ENCODE results near the gene KMT2C. TPM values are rescaled to one million over a fixed set of nuclear protein-coding genes. Genes with fewer than 3 reads are reported as not detected.
"Not testable (repeated sequence)": the region's sequence is repeated elsewhere in the genome, so short reads cannot be mapped to it uniquely, and the experiment has no call there.

Gene KMT2C
- polyA plus RNA-seq (2013, experiment 1 of 2; ENCODE audit: insufficient read length): 11.3 TPM
- polyA plus RNA-seq (2013, experiment 2 of 2; ENCODE audit: insufficient read length): 9.7 TPM

DNA sequence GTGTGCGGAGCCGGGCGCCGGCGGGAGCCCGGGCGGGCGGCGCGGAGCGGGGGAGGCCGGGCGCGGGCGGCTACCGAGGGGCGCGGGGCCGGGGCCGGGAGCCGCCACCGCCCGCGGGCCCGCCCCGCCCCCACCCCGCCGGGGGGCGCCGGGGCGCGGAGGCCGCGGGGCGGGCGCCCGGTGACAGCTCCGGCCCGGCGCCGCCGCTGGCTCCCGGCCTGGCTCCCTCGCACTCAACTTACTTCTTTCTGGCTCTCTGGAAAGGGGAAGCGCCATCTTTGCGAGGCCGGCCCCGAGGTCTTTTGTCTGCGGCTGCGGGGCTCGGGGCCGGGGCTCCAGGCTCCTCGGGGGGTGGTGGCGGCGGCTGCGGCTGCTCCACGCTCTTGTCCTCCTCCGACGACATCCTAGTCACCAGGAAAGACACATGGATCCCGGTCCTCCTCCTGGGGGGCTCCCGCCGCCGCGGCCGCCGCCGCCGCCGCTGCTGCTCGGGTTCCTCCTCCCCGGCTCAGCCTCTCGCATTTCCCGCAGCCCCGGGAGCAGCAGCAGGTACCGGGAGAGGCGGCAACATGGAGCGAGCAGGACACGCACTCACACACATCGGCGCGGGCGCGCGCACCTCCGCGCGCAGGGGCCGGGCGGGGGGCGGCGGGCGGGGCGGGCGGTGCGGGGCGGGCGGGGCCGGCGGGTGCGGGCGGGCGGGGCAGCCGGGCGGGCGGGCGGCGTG is at the start of gene KMT2C:
KMT2C (minus strand) TSS at position 620 of the 727 bp plus-strand sequence; CDS start at position 403, 217 bp downstream.
- DNase-seq: peak; percentile 58

DNA sequence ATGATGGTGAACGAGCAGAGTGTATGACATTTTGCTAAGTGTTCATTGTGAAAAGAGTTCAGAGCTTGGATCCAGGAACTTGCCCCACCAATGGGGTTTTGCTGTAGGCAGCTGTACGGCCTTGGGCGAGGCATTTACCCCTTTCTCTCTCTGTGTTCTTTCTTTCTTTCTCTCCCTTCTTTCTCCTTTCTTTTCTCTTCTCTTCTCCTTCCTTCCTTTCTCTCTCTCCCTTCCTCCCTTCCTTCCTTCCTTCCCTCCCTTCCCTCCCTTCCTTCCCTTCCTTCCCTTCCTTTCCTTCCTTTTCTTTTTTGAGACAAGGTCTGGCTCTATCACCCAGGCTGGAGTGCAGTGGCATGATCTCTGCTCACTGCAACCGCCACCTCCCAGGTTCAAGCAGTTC is 45.3 kb upstream of the KMT2C start:
- DNase-seq: no peak

DNA sequence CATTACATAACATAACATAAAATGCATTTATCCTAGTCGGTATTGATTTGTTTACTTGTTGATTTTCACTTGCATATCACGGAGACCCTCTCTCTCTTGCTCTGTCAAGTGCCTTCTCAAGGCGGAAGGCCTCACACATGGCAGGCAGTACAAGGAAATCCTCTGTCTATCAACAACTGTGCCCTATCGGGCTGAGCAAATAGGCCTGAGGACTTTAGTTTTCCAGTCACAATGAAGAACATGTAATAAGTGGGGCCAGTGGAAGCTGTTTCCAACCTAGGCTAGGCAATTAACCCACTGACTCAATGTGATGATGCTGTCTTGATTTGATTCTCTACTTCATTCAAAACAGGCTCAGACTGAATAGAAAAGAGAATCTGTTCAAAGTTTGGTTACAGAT is 44.9 kb upstream of the KMT2C start:
- no peak for DNase-seq

DNA sequence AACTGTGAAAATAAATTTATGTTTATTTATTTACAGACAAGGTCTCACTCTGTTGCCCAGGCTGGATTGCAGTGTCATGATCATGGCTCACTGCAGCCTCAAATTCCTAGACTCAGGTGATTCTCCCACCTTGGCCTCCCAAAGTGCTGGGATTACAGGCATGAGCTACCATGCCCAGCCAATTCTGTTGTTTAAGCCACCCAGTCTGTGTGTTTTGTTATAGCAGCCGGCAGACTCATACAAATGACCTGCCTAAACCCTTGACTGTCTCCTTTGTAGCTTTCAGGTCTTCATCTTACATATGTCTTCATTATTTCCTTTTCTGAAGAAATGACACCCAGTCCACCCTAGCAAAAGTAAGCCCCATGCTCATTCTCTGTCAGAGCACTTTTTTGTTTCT is 43.8 kb upstream of the KMT2C start:
- no peak for DNase-seq

DNA sequence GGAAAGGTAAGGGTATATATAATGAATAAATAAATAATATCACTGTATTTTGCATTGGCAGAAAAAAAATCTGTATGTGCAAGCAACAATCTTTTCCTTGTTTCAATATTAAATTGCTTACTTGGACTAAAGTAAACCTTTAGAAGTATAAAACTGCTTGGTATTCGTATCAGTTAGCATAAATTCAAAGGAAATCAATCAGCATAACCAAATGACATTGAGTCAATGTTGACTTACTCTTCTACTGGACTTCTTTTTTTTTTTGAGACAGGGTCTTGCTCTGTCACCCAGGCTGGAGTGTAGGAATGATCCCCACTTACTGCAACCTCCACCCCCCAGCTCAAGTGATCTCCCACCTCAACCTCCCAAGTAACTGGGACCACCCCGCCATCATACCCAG is 42.3 kb upstream of the KMT2C start:
- no peak for DNase-seq

DNA sequence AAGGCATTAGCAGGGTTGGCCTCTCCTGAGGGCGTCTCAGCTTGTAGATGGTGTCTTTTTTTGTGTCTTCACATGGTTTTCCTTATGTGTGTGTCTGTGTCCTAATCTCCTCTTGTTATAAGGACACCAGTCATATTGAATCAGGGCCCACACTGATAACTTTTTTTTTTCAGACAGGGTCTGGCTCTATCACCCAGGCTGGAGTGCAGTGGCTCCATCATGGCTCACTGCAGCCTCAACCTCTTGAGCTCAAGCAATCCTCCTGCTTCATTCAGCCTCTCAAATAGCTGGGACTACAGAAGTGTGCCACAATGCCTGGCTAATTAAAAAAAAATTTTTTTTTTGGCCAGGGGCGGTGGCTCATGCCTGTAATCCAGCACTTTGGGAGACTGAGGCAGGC is 41.3 kb upstream of the KMT2C start:
- DNase-seq: no peak

DNA sequence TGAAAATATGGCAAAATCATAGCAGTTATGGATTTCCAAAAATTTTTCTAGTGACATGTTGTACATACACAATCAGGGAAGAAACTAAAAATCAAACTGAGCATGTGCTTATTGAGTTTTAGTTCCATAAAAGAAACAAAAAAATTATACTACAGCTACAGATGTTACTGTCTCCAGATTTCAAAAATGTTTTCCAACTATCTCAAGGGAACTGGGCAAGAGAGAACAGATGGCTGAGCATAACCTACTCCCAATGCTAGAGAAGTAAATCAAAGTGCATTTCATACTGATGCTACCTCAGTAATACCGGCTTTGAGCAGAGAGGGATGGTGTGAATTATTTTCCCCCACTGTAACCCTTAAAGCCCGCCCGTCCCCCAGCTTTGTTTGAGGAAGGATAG is 40.7 kb upstream of the KMT2C start:
- DNase-seq: no peak

DNA sequence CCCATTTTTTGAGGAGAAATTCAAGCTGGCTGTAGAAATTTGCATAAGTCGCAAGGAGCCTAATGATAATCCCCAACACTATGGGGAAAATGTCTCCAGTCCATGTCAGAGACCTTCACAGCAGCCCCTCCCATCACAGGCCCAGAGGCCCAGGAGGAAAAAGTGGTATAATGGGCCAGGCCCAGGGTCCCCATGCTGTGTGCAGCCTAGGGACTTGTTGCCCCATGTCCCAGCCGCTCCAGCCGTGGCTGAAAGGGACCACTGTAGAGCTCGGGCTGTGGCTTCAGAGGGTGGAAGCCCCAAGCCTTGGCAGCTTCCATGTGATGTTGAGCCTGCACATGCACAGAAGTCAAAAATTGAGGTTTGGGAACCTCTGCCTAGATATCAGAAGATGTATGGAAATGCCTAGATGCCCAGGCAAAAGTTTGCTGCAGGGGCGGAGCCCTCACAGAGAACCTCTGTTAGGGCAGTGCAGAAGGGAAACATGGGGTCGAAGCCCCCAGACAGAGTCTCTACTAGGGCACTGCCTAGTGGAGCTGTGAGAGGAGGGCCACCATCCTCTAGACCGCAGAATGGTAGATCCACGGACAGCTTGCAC is 35.3 kb upstream of the KMT2C start:
- DNase-seq: not testable (repeated sequence)

DNA sequence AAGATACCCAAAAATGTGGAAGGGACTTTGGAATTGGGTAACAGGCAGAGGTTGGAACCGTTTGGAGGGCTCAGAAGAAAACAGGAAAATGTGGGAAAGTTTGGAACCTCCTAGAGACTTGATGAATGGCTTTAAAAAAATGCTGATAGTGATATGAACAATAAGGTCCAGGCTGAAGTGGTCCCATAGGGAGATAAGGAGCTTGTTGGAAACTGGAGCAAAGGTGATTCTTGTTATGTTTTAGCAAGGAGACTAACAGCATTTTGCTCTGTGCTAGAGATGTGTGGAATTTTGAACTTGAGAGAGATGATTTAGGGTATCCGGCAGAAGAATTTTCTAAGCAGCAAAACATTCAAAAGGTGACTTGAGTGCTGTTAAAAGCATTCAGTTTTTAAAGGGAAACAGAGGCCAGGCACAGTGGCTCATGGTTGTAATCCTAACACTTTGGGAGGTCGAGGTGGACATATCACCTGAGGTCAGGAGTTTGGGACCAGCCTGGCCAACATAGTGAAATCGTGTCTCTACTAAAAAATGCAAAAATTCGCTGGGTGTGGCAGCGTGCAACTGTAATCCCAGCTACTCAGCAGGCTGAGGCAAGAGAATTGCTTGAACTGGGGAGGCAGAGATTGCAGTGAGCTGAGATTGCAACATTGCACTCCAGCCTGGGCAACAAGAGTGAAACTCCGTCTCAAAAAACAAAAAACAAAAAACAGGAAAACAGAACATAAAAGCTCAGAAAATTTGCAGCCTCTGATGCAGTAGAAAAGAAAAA is 34.6 kb upstream of the KMT2C start:
- DNase-seq: not testable (repeated sequence)

DNA sequence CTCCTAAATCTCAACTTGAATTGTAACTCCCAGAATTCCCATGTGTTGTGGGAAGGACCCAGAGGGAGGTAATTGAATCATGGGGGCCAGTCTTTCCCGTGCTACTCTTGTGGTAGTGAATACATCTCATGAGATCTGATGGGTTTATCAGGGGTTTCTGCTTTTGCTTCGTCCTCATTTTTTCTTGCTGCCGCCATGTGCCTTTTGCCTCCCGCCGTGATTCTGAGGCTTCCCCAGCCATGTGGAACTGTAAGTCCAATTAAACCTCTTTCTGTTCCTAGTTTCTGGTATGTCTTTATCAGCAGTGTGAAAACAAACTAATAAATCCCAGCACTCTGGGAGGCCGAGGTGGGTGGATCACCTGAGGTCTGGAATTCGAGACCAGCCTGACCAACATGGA is 33.8 kb upstream of the KMT2C start:
- DNase-seq: not testable (repeated sequence)

DNA sequence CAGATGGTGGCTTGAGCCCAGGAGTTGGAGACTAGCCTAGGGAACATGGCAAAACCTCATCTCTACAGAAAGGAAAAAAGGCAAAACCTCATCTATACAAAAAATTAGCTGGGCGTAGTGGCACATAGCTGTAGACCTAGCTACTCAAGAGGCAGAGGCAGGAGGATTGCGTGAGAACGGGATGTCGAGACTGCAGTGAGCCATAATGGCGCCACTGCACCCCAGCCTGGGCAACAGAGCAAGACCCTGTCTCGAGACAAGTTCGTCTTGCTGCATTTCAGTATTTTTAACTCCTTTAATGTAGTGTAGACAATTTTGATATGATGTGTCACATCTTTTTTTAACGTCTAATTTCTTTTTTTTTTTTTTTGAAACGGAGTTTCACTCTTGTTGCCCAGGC is 31.4 kb upstream of the KMT2C start:
- no peak for DNase-seq

DNA sequence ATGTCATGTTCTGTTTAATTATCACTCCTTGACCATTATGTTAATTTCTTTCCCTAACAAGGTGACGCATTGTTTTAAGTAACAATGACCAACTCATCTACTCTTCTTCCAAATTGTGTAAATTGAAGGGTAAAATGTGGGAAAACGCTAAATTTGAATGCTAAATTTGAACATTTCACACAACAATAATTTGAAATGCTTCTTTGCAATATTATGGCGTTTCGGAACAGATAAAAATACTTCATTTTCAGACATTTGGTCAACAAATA is 29.2 kb upstream of the KMT2C start:
- no peak for DNase-seq

DNA sequence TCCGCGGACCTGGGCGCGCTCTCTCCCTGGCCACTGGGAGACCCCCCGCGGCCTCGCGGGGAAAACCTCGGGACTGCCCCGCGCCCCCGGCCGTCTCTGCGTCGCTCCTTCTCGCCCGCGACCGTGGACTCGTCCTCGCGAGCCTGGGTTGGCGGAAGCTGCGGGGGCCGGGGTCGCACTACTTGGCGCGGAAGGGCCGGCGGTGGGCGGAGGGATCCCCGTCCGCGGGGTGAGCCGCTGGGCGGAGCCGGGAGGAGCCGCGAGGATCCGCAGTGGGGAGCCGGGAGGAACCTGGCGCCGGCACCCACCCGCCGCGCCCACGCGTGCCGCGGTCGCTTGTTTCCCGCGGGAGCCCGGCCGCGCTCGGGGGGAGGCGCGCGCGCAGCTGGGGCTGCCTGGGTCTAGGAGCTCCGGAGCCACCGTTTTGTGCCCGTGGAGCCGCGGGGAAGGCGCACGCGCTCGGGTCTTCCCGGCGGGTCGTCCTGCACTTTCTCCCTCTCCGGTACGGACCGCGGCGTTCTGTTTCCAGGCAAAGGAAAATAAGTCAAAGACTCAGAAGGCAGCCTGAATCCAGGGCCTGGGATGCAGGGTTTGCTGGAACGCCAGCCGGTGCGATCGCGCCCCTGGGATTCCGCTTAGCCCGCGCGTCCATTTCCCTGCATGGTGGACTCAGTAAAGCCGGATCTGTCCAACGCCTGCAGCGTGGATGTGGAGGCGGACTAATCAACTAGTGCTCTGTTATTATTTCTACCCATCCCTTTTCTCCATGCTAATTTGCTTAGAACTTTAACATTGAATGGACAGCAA is 28.7 kb upstream of the KMT2C start:
- DNase-seq: peak; percentile 77

DNA sequence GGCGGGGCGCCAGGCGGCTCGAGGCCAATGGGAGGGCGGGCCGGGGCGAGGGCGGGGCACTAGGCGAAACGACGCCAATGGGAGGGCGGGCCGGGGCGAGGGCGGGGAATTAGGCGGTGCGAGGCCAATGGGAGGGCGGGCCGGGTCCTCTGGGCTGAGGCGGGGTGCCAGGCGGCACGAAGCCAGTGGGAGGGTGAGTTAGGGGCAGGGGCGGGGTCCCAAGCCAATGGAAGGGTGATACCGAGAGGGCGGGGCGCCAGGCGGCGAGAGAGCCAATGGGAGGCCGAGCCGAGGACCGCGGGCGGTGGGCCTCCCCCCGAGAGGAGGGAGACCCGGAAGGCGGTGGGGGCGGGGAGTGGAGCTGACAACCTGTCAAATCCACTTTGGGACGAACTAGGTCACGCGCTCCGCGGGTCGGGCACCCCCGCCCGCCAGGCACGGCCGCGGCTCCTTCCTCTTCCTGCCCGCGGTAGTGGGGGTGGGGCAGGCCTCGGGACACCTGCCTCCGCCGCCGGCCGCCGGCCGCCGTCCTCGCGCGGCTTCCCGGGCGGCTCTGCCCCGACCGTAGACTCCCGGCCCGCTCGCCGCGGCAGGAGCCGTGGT is 28.0 kb upstream of the KMT2C start:
- peak; percentile 99 for DNase-seq

DNA sequence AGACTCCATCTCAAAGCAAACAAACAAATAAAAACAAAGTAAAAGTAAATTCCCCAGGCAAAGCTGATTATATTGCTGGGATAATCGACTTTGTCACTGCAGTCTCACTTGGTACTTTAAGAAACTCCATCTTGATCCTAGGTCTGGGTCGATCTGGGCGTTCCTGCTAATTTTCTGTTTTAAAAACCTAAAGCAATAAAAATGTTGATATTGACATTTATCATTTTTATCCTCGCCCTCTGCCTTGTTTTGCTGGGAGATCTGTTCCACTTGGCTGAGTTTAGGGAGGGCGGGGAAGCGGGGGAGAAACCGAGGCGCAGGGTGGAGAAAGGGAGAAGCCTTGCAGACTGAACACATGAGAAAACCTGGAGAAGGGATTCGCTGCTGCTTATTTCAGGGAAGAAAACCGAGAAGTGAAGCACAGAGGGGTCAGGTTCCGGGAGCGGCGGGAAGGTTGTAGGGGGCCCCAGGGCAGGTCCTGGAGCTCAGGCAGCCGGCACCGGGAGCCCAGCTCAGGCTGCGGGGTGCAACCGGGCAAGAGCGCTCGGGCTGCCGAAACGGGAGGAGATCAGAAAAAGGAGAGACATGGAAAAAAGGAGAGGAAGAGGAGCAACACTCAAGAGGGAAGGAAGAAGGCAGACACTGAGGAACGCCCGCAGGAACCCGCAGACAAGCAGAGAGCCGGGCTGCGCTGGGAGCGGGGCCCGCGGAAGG is 27.3 kb upstream of the KMT2C start:
- peak; percentile 63 for DNase-seq

DNA sequence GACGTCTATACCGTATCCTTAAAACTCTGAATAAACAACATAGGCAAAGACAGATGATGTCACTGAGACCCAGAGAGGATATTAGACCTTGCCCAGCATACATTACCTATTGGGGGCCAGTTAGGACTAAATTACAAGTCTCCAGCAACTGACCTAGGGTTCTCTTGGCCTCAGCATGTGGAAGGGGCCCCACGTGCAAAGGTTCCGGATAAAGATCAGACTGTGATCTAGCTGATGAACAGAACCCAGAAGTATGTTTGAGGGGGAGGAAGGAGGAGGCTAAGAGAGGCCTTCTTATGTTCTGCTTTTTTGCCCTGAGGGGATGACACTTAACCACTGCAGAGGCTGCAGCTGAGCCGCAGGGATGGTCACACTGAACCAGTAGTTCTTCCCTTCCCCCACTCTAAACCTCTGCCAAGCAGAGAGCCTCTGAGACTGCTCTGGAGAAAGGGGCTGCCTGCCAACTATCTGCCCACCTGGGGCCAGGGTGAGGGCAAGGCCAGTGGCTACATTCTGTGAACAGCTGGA is 24.0 kb upstream of the KMT2C start:
- no peak for DNase-seq

DNA sequence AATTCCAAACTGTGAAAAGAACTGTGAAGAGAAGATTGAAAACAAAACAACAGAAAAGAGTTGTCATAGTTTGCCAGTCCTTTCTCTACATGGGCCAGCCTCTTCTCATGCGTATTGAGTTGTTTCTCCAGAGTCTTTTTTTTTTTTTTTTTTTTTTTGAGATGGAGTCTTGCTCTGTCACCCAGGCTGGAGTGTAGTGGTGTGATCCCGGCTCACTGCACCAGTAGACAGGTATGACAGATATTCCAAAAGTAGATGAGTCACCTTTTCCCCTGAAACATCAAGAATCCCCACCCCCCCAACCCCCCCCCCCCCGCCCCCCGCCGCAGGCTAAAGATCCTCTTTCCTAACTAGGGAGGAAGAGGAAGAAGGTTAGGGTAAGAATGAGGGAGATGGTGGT is 15.6 kb upstream of the KMT2C start:
- DNase-seq: no peak

DNA sequence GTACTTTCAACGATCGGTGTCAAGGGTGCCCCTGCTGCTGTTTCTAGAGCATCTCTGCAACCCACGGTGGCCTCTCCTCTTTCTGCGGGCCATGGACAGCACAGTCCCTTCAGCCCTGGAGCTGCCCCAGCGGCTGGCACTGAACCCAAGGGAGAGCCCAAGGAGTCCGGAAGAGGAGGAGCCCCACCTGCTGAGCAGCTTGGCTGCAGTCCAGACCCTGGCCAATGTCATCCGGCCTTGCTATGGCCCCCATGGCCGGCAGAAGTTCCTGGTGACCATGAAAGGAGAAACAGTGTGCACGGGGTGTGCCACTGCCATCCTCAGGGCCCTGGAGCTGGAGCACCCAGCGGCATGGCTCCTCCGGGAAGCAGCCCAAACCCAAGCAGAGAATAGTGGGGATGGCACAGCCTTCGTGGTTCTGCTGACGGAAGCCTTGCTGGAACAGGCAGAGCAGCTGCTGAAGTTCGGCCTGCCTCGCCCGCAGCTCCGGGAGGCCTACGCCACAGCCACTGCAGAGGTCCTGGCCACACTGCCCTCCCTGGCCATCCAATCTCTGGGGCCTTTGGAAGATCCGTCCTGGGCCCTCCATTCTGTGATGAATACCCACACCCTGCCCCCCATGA is 9.7 kb upstream of the KMT2C start:
- DNase-seq: not testable (repeated sequence)

DNA sequence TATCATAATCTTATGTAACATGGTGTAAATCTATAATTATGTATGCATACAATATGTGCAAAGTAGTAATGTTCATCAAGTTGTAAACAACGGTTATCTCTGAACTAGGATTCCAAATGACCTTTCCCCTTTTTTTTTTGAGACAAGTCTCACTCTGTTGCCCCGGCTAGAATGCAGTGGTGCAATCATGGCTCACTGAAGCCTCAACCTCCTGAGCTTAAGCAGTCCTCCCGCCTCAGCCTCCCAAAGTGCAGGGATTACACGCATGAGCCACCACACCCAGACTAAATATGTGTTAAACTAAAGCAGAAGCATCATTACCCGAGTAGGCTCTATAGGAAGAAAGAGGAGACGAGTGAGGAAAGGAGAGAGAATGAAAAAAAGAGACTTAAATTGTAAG is 7.8 kb upstream of the KMT2C start:
- DNase-seq: no peak

DNA sequence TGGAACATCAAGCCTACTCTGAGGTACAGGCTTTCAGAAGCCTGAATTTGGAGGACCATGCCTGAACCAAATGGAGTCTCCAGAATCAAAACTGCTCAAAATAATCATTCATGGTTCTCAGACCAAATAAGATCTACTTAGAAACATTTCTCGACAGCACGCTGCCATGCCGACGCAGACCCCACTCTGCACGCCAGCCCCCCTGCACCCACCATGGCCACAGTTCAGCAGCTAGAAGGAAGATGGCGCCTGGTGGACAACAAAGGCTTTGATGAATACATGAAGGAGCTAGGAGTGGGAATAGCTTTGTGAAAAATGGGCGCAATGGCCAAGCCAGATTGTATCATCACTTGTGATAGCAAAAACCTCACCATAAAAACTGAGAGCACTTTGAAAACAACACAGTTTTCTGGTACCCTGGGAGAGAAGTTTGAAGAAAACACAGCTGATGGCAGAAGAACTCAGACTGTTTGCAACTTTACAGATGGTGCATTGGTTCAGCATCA is 6.6 kb upstream of the KMT2C start:
- DNase-seq: no peak

DNA sequence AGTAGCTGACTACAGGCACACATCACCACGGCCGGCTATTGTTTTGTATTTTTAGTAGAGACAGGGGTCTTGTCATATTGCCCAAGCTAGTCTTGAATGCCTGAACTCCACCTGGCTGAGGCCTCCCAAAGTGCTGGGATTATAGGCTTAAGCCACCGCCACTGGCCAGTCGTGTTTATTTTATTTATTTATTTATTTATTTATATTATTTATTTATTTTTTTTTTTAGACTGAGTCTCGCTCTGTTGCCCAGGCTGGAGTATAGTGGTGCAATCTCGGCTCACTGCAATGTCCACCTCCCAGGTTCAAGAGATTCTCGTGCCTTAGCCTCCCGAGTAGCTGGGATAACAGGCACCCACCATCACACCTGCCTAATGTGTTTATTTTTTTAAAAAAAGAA is 6.0 kb upstream of the KMT2C start:
- not testable (repeated sequence) for DNase-seq
